ENCODE measurements around the gene SYNE2.
"Not testable (repeated sequence)": the region's sequence is repeated elsewhere in the genome, so short reads cannot be mapped to it uniquely, and the experiment has no call there.

SYNE2 gene

GRCh38 chr14:64208981-64209380 lies 356.2 kb downstream of the SYNE2 start:
- H3K4me3 ChIP-seq (ENCODE audit: low read depth, low read length), result no peak overlapping the region
- no peak for TF ChIP-seq CTCF (IDR thresholded peaks at IDR 0.05)
- no peaks in the 10 kb centered on the region for H3K79me2 ChIP-seq
- no peaks in the 10 kb centered on the region for H3K36me3 ChIP-seq (ENCODE audit: control insufficient read depth, insufficient read depth, low read length)
- H3K4me2 ChIP-seq (ENCODE audit: low read length), result no peak overlapping the region
- H3K9me3 ChIP-seq (ENCODE audit: control insufficient read depth, low read length), result no peaks in the 10 kb centered on the region
- no peak overlapping the region for H2AFZ ChIP-seq
- no peaks in the 10 kb centered on the region for H3K27me3 ChIP-seq (ENCODE audit: control insufficient read depth, insufficient read depth, low read length)
- H3K4me1 ChIP-seq, result peaks cover 2% of the 10 kb centered on the region
- no peak overlapping the region for H3K9ac ChIP-seq
- no peak overlapping the region for H3K27ac ChIP-seq

- no peak overlapping the region for H3K9ac ChIP-seq
- H3K36me3 ChIP-seq (ENCODE audit: control insufficient read depth, insufficient read depth, low read length), result no peaks in the 10 kb centered on the region
- no peak for TF ChIP-seq CTCF (IDR thresholded peaks at IDR 0.05)
- H3K4me2 ChIP-seq (ENCODE audit: low read length), result no peak overlapping the region
- H3K4me1 ChIP-seq, result peaks cover 2% of the 10 kb centered on the region
- H3K79me2 ChIP-seq, result no peaks in the 10 kb centered on the region
- H2AFZ ChIP-seq, result no peak overlapping the region
- H3K9me3 ChIP-seq (ENCODE audit: control insufficient read depth, low read length), result no peaks in the 10 kb centered on the region
- H3K27me3 ChIP-seq (ENCODE audit: control insufficient read depth, insufficient read depth, low read length), result no peaks in the 10 kb centered on the region
- H3K4me3 ChIP-seq (ENCODE audit: low read depth, low read length), result no peak overlapping the region
- H3K27ac ChIP-seq, result no peak overlapping the region
Measured at GRCh38 chr14:64209444-64210131, 356.8 kb downstream of the SYNE2 start.

GRCh38 chr14:64210216-64210615 lies 357.4 kb downstream of the SYNE2 start:
- Histone ChIP-seq H2AFZ (no peak overlapping the region), H3K79me2 (no peaks in the 10 kb centered on the region), H3K36me3 (ENCODE audit: control insufficient read depth, insufficient read depth, low read length) (no peaks in the 10 kb centered on the region), H3K27me3 (ENCODE audit: control insufficient read depth, insufficient read depth, low read length) (no peaks in the 10 kb centered on the region), H3K9ac (no peak overlapping the region), H3K4me2 (ENCODE audit: low read length) (no peak overlapping the region), H3K4me3 (ENCODE audit: low read depth, low read length) (no peak overlapping the region), H3K27ac (no peak overlapping the region), H3K9me3 (ENCODE audit: control insufficient read depth, low read length) (no peaks in the 10 kb centered on the region), H3K4me1 (peaks cover 3% of the 10 kb centered on the region)
- TF ChIP-seq CTCF (IDR thresholded peaks at IDR 0.05), result no peak

GRCh38 chr14:64210912-64211311 lies 358.1 kb downstream of the SYNE2 start:
- not testable (repeated sequence) for H3K4me1 ChIP-seq; H3K4me3 ChIP-seq (ENCODE audit: low read depth, low read length); H3K9ac ChIP-seq; H3K79me2 ChIP-seq; H3K9me3 ChIP-seq (ENCODE audit: control insufficient read depth, low read length); H3K4me2 ChIP-seq (ENCODE audit: low read length); H3K27me3 ChIP-seq (ENCODE audit: control insufficient read depth, insufficient read depth, low read length); H2AFZ ChIP-seq; H3K27ac ChIP-seq; H3K36me3 ChIP-seq (ENCODE audit: control insufficient read depth, insufficient read depth, low read length)

GRCh38 chr14:64212666-64213065 lies 359.9 kb downstream of the SYNE2 start:
- no peaks in the 10 kb centered on the region for H3K27me3 ChIP-seq (ENCODE audit: control insufficient read depth, insufficient read depth, low read length)
- H3K36me3 ChIP-seq (ENCODE audit: control insufficient read depth, insufficient read depth, low read length), result no peaks in the 10 kb centered on the region
- H3K9me3 ChIP-seq (ENCODE audit: control insufficient read depth, low read length), result no peaks in the 10 kb centered on the region
- H3K4me1 ChIP-seq, result peaks cover 22% of the 10 kb centered on the region
- H3K9ac ChIP-seq, result no peak overlapping the region
- H2AFZ ChIP-seq, result no peak overlapping the region
- H3K4me3 ChIP-seq (ENCODE audit: low read depth, low read length), result no peak overlapping the region
- no peaks in the 10 kb centered on the region for H3K79me2 ChIP-seq
- peak overlapping the region; percentile 73 for H3K27ac ChIP-seq
- TF ChIP-seq CTCF (IDR thresholded peaks at IDR 0.05), result no peak
- H3K4me2 ChIP-seq (ENCODE audit: low read length), result peak overlapping the region; percentile 76
